B cell (primary cell): ENCODE results near the gene CACNA1G. TPM values are rescaled to one million over a fixed set of nuclear protein-coding genes. Genes with fewer than 3 reads are reported as not detected.
A peak's percentile ranks its signal among the peaks of the same experiment; 100 is the strongest.

ENCODE experiments used
- ATAC-seq: fragments of 200-7000 bp; cut with Tn5 transposase; one replicate; pipeline ENCODE4 v1.10.0; 2021; ENCODE audit warnings: low read depth, mild to moderate bottlenecking, moderate number of reproducible peaks, moderate library complexity
- CTCF ChIA-PET: fragments of 350-600 bp; sonication (Branson Sonifier 250); formaldehyde crosslinking; loops from one replicate; lab custom pipeline; 2021; ENCODE audit warnings: antibody characterized with exemption, inconsistent platforms; lab: Charles Lee
- POLR2A ChIA-PET: fragments of 350-600 bp; sonication (Branson Sonifier 250); formaldehyde crosslinking; loops from one replicate; lab custom pipeline; 2021; ENCODE audit warnings: antibody characterized with exemption; lab: Charles Lee
- DNase-seq: peaks from one replicate; pipeline ENCODE4 v3.0.0; 2013
- H2AFZ ChIP-seq: 2 replicates; pipeline ENCODE4 v1.6.1; 2012; ENCODE audit warnings: mild to moderate bottlenecking, low read depth, low read length; ENCODE audit not compliant: insufficient read depth, poor library complexity, severe bottlenecking
- H3K27ac ChIP-seq, 2 donors: 1 replicate in 1 of 2; 2 replicates in 1 of 2; pipeline ENCODE4 v1.5.1; 2012 to 2013; ENCODE audit warnings: low read length in 2 of 2, mild to moderate bottlenecking in 2 of 2, moderate library complexity in 1 of 2
- H3K27me3 ChIP-seq, 4 experiments: fragments of 200-600 bp in 1 of 4; sonication (generic) in 1 of 4; replicated peaks in 1 of 4; 1 replicate in 2 of 4; 2 replicates in 2 of 4; pipeline versions ENCODE4 v1.6.1 to v1.7.0; 2013 to 2016; ENCODE audit warnings: low read length in 3 of 4, mild to moderate bottlenecking in 2 of 4, mixed read lengths in 1 of 4, moderate library complexity in 1 of 4; ENCODE audit not compliant: insufficient read depth in 4 of 4, control insufficient read depth in 3 of 4; ENCODE audit errors: control extremely low read depth in 1 of 4
- H3K36me3 ChIP-seq, 2 experiments: replicated peaks in 1 of 2; 1 replicate in 1 of 2; 2 replicates in 1 of 2; pipeline versions ENCODE4 v1.6.1 to v1.7.1; 2013; ENCODE audit warnings: low read length in 1 of 2; ENCODE audit not compliant: insufficient read depth in 2 of 2, control insufficient read depth in 1 of 2; ENCODE audit errors: control extremely low read depth in 1 of 2, extremely low read depth in 1 of 2
- H3K4me1 ChIP-seq, 2 donors: fragments of 200-600 bp in 1 of 2; sonication (generic) in 1 of 2; 1 replicate in 1 of 2; 2 replicates in 1 of 2; pipeline versions ENCODE4 v1.5.1 to v1.6.1; 2013 to 2017; ENCODE audit warnings: low read length in 2 of 2; ENCODE audit not compliant: control insufficient read depth in 2 of 2, insufficient read depth in 2 of 2
- H3K4me2 ChIP-seq: replicated peaks from 2 replicates; pipeline ENCODE3; 2012; ENCODE audit warnings: mild to moderate bottlenecking, low read depth, low read length; ENCODE audit not compliant: poor library complexity, severe bottlenecking
- H3K4me3 ChIP-seq, 5 experiments: fragments of 200-600 bp in 1 of 5; sonication (generic) in 1 of 5; 1 replicate in 3 of 5; 2 replicates in 2 of 5; pipeline versions ENCODE4 v1.5.1 to v1.7.0; 2011 to 2016; ENCODE audit warnings: low read length in 4 of 5, mild to moderate bottlenecking in 4 of 5, low read depth in 2 of 5, control low read depth in 1 of 5, moderate library complexity in 1 of 5; ENCODE audit not compliant: insufficient read depth in 1 of 5; ENCODE audit errors: control extremely low read depth in 1 of 5, extremely low read depth in 1 of 5
- H3K79me2 ChIP-seq: fragments of 200-600 bp; sonication (generic); one replicate; pipeline ENCODE4 v1.6.0; 2016; ENCODE audit warnings: low read length; ENCODE audit not compliant: control insufficient read depth, insufficient read depth
- H3K9ac ChIP-seq: fragments of 200-600 bp; sonication (generic); 2 replicates; pipeline ENCODE4 v1.6.1; 2017; ENCODE audit warnings: mild to moderate bottlenecking, low read length, moderate library complexity
- H3K9me3 ChIP-seq, 3 donors: one replicate each; pipeline versions ENCODE4 v1.6.1 to v1.7.1; 2013; ENCODE audit warnings: low read length in 2 of 3; ENCODE audit not compliant: control insufficient read depth in 2 of 3, insufficient read depth in 1 of 3; ENCODE audit errors: control extremely low read depth in 1 of 3
- H4K20me1 ChIP-seq: 2 replicates; pipeline ENCODE4 v1.6.0; 2012; ENCODE audit warnings: mild to moderate bottlenecking, low read length; ENCODE audit not compliant: insufficient read depth, control insufficient read depth, poor library complexity, severe bottlenecking
- H3K27ac Mint-ChIP-seq: one replicate; pipeline ENCODE4 v1.8.0; 2021; ENCODE audit warnings: mixed read lengths
- H3K27me3 Mint-ChIP-seq: one replicate; pipeline ENCODE4 v1.8.0; 2021; ENCODE audit warnings: mixed read lengths
- H3K4me1 Mint-ChIP-seq: one replicate; pipeline ENCODE4 v1.8.0; 2021; ENCODE audit warnings: mixed read lengths
- H3K4me3 Mint-ChIP-seq: one replicate; pipeline ENCODE4 v1.8.0; 2021; ENCODE audit warnings: mixed read lengths
- H3K9me3 Mint-ChIP-seq: one replicate; pipeline ENCODE4 v1.8.0; 2022; ENCODE audit warnings: mixed read lengths; ENCODE audit not compliant: insufficient read depth
- EZH2 ChIP-seq: IDR thresholded peaks from 2 replicates; pipeline ENCODE4 v1.6.1; 2012; ENCODE audit warnings: borderline replicate concordance, low read depth, mild to moderate bottlenecking, moderate library complexity, low read length; ENCODE audit not compliant: insufficient read depth, poor library complexity, severe bottlenecking
- WGBS: methylation state at CpG from one replicate; pipeline ENCODE4 v1.1.5; 2013; ENCODE audit warnings: missing lambda C conversion rate; ENCODE audit not compliant: insufficient coverage; 5-methylcytosine and 5-hydroxymethylcytosine counted together
- intact Hi-C: fragments of 100-400 bp; cut with micrococcal nuclease; formaldehyde crosslinking; loops from one replicate; pipeline ENCODE4 v1.10.0; 2022
- polyA plus RNA-seq: library from polyadenylated mRNA; depleted of rRNA; stranded (reverse); fragments of >200 nt; gene quantifications from 2 replicates; pipeline ENCODE4 v1.2.3, GENCODE V29; 2012
- total RNA-seq, 2 donors: library from RNA; stranded (reverse); fragments of 120-200 nt in 1 of 2; gene quantifications; 1 replicate in 1 of 2; 2 replicates in 1 of 2; pipeline versions ENCODE4 v1.2.3 to v1.2.4, GENCODE V29; 2013 to 2022
- TF ChIP-seq, protein P1 (sequence below): fragments of 200-600 bp; IDR thresholded peaks from one replicate; pipeline ENCODE4 v1.8.0; 2022; ENCODE audit warnings: antibody characterized with exemption, mild to moderate bottlenecking

The CACNA1G gene
- total and polyA plus RNA-seq, 2 donors (not counting 1 experiment from before 2014, with no cell fraction given), result 0.12 TPM; not detected in 1

GRCh38 chr17:50563092-50563511, 2.6 kb downstream of the CACNA1G start:
- no peak overlapping the region for H3K27ac Mint-ChIP-seq
- TF ChIP-seq, protein P1, sequence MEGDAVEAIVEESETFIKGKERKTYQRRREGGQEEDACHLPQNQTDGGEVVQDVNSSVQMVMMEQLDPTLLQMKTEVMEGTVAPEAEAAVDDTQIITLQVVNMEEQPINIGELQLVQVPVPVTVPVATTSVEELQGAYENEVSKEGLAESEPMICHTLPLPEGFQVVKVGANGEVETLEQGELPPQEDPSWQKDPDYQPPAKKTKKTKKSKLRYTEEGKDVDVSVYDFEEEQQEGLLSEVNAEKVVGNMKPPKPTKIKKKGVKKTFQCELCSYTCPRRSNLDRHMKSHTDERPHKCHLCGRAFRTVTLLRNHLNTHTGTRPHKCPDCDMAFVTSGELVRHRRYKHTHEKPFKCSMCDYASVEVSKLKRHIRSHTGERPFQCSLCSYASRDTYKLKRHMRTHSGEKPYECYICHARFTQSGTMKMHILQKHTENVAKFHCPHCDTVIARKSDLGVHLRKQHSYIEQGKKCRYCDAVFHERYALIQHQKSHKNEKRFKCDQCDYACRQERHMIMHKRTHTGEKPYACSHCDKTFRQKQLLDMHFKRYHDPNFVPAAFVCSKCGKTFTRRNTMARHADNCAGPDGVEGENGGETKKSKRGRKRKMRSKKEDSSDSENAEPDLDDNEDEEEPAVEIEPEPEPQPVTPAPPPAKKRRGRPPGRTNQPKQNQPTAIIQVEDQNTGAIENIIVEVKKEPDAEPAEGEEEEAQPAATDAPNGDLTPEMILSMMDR, result peak; percentile 14
- no peak for TF ChIP-seq EZH2
- H3K27me3 ChIP-seq, result peaks cover 0 to 91% (median 39%) of the 10 kb centered on the region in 4 experiments

GRCh38 chr17:50564916-50565315, 4.4 kb downstream of the CACNA1G start:
- WGBS, result 40% methylated on average over 14 of the region's 19 CpGs
- Histone ChIP-seq H2AFZ (no peak overlapping the region), H3K36me3 (no peaks in the 10 kb centered on the region), H4K20me1 (peaks cover 6% of the 10 kb centered on the region), H3K4me3 (no peak overlapping the region), H3K4me2 (no peak overlapping the region), H3K9me3 (peaks cover 0 to 11% (median 0%) of the 10 kb centered on the region in 3 donors), H3K27me3 (peaks cover 0 to 74% (median 28%) of the 10 kb centered on the region in 4 experiments), H3K9ac (no peak overlapping the region), H3K79me2 (no peaks in the 10 kb centered on the region), H3K4me1 (peaks cover 17 to 24% of the 10 kb centered on the region in 2 donors), H3K27ac (no peak overlapping the region)
- Mint-ChIP-seq H3K9me3 (no peaks in the 10 kb centered on the region), H3K27me3 (peaks cover 59% of the 10 kb centered on the region), H3K4me1 (peaks cover 19% of the 10 kb centered on the region), H3K27ac (no peak overlapping the region), H3K4me3 (no peak overlapping the region)
- ATAC-seq, result no peak
- peak; percentile 49 for DNase-seq
- ChIA-PET CTCF (no interaction called here), POLR2A (interaction anchor here (1.2 kb wide), 1 partner anchor 23 kb away, joined by 3 read pairs; no protein-coding TSS in a partner anchor)
- intact Hi-C loops, result loop anchor here (5.0 kb wide), 1 partner anchor 142 kb away; the partner anchor contains the start of gene ANKRD40
- TF ChIP-seq, protein P1, result no peak
- TF ChIP-seq EZH2, result no peak

More at GRCh38 chr17:50563092-50563511, 2.6 kb downstream of the CACNA1G start:
- Histone ChIP-seq H3K4me2 (no peak overlapping the region), H3K27ac (no peak overlapping the region), H3K79me2 (no peaks in the 10 kb centered on the region), H3K9ac (no peak overlapping the region), H3K4me1 (peaks cover 34 to 40% of the 10 kb centered on the region in 2 donors), H4K20me1 (peaks cover 8% of the 10 kb centered on the region), H3K4me3 (no peak overlapping the region), H3K9me3 (peaks cover 0 to 27% (median 0%) of the 10 kb centered on the region in 3 donors), H3K36me3 (no peaks in the 10 kb centered on the region), H2AFZ (no peak overlapping the region)
- WGBS, result no CpG with 5 or more reads among the region's 4 CpGs
- H3K4me1 Mint-ChIP-seq, result peaks cover 35% of the 10 kb centered on the region
- ChIA-PET CTCF (interaction anchor here (0.6 to 1.0 kb wide), 3 partner anchors 10 to 220 kb away, joined by 3 to 4 read pairs (median 3); no protein-coding TSS in a partner anchor), POLR2A (no interaction called here)
- ATAC-seq (no peak), DNase-seq (no peak)
- intact Hi-C loops, result loop anchor here (5.0 kb wide), 1 partner anchor 144 kb away; the partner anchor contains the start of gene ANKRD40
- peak overlapping the region; percentile 41 for H3K4me3 Mint-ChIP-seq
- H3K9me3 Mint-ChIP-seq, result no peaks in the 10 kb centered on the region
- peaks cover 56% of the 10 kb centered on the region for H3K27me3 Mint-ChIP-seq
